ENCODE data around the gene SMIM38. TPM values are rescaled to one million over a fixed set of nuclear protein-coding genes. Genes with fewer than 3 reads are reported as not detected.
"Not testable (repeated sequence)": the region's sequence is repeated elsewhere in the genome, so short reads cannot be mapped to it uniquely, and the experiment has no call there.

SMIM38 gene
- total and polyA plus RNA-seq, 4 experiments from 2014 or later, result 0.50 to 0.70 TPM; not detected in 2

GRCh38 chr11:69134182-69134581 is 21.6 kb upstream of the SMIM38 start:
- H3K4me3 Mint-ChIP-seq; H3K4me3 ChIP-seq (ENCODE audit: low read length in 2 of 2); POLR2A ChIA-PET (ENCODE audit: partially characterized antibody); H3K9me3 ChIP-seq (ENCODE audit: control insufficient read depth in 1 of 2, low read length in 2 of 2); H3K27ac ChIP-seq (ENCODE audit: low read depth, low read length); CTCF ChIA-PET (ENCODE audit: partially characterized antibody); DNase-seq; H3K36me3 ChIP-seq (ENCODE audit: insufficient read depth, low read length); intact Hi-C loops (cut with micrococcal nuclease); H3K27me3 ChIP-seq (ENCODE audit: insufficient read depth, low read length); H3K27me3 Mint-ChIP-seq; H3K9me3 Mint-ChIP-seq; H3K36me3 Mint-ChIP-seq: not testable (repeated sequence)
- Mint-ChIP-seq H3K27ac (peak overlapping the region in 1 of 7 donors; percentile 4), H3K4me1 (peaks cover 2 to 15% (median 11%) of the 10 kb centered on the region in 4 donors)
- H3K4me1 ChIP-seq (ENCODE audit: insufficient read depth, low read length), result peaks cover 13% of the 10 kb centered on the region

- Histone ChIP-seq H3K4me3 (ENCODE audit: low read length in 2 of 2) (no peak overlapping the region), H3K4me1 (ENCODE audit: insufficient read depth, low read length) (peaks cover 13% of the 10 kb centered on the region), H3K9me3 (ENCODE audit: control insufficient read depth in 1 of 2, low read length in 2 of 2) (no peaks in the 10 kb centered on the region), H3K36me3 (ENCODE audit: insufficient read depth, low read length) (no peaks in the 10 kb centered on the region), H3K27ac (ENCODE audit: low read depth, low read length) (no peak overlapping the region), H3K27me3 (ENCODE audit: insufficient read depth, low read length) (no peaks in the 10 kb centered on the region)
- Mint-ChIP-seq H3K27me3 (peaks cover 0 to 1% of the 10 kb centered on the region in 2 donors), H3K9me3 (peaks cover 0 to 9% (median under 1%) of the 10 kb centered on the region in 8 donors), H3K36me3 (no peaks in the 10 kb centered on the region), H3K4me3 (no peak overlapping the region), H3K4me1 (peaks cover 2 to 14% (median 9%) of the 10 kb centered on the region in 4 donors), H3K27ac (no peak overlapping the region)
- ChIA-PET POLR2A (ENCODE audit: partially characterized antibody) (no interaction called here), CTCF (ENCODE audit: partially characterized antibody) (no interaction called here)
- DNase-seq, result no peak
- intact Hi-C loops (cut with micrococcal nuclease), result no loop called here
Observed at GRCh38 chr11:69134957-69135356, 20.8 kb upstream of the SMIM38 start.

- Mint-ChIP-seq H3K4me3 (no peak overlapping the region), H3K36me3 (no peaks in the 10 kb centered on the region), H3K27me3 (peaks cover 0 to 2% of the 10 kb centered on the region in 2 donors), H3K9me3 (peaks cover 0 to 9% (median 0%) of the 10 kb centered on the region in 8 donors), H3K27ac (peak overlapping the region in 3 of 7 donors; percentile 7 to 59 (median 18)), H3K4me1 (peaks cover 0 to 7% (median 4%) of the 10 kb centered on the region in 4 donors)
- Histone ChIP-seq H3K4me1 (ENCODE audit: insufficient read depth, low read length) (peaks cover 9% of the 10 kb centered on the region), H3K27me3 (ENCODE audit: insufficient read depth, low read length) (no peaks in the 10 kb centered on the region), H3K27ac (ENCODE audit: low read depth, low read length) (no peak overlapping the region), H3K4me3 (ENCODE audit: low read length in 2 of 2) (no peak overlapping the region), H3K9me3 (ENCODE audit: control insufficient read depth in 1 of 2, low read length in 2 of 2) (no peaks in the 10 kb centered on the region), H3K36me3 (ENCODE audit: insufficient read depth, low read length) (no peaks in the 10 kb centered on the region)
- intact Hi-C loops (cut with micrococcal nuclease), result no loop called here
- ChIA-PET POLR2A (ENCODE audit: partially characterized antibody) (no interaction called here), CTCF (ENCODE audit: partially characterized antibody) (no interaction called here)
- no peak for DNase-seq
Observed at GRCh38 chr11:69135420-69136363, 20.0 kb upstream of the SMIM38 start.

- Mint-ChIP-seq H3K9me3 (peaks cover 0 to 9% (median 0%) of the 10 kb centered on the region in 8 donors), H3K4me1 (no peaks in the 10 kb centered on the region), H3K27me3 (peaks cover 0 to 2% of the 10 kb centered on the region in 2 donors), H3K27ac (peak overlapping the region in 1 of 7 donors; percentile 18), H3K4me3 (no peak overlapping the region), H3K36me3 (no peaks in the 10 kb centered on the region)
- Histone ChIP-seq H3K9me3 (ENCODE audit: control insufficient read depth in 1 of 2, low read length in 2 of 2) (no peaks in the 10 kb centered on the region), H3K27ac (ENCODE audit: low read depth, low read length) (no peak overlapping the region), H3K27me3 (ENCODE audit: insufficient read depth, low read length) (no peaks in the 10 kb centered on the region), H3K36me3 (ENCODE audit: insufficient read depth, low read length) (no peaks in the 10 kb centered on the region), H3K4me1 (ENCODE audit: insufficient read depth, low read length) (peaks cover 1% of the 10 kb centered on the region), H3K4me3 (ENCODE audit: low read length in 2 of 2) (no peak overlapping the region)
- intact Hi-C loops (cut with micrococcal nuclease), result no loop called here
- ChIA-PET POLR2A (ENCODE audit: partially characterized antibody) (no interaction called here), CTCF (ENCODE audit: partially characterized antibody) (no interaction called here)
- DNase-seq, result no peak
Observed at GRCh38 chr11:69136471-69136870, 19.3 kb upstream of the SMIM38 start.

GRCh38 chr11:69137151-69137844 is 18.4 kb upstream of the SMIM38 start:
- DNase-seq, result no peak
- ChIA-PET CTCF (ENCODE audit: partially characterized antibody) (no interaction called here), POLR2A (ENCODE audit: partially characterized antibody) (no interaction called here)
- no peaks in the 10 kb centered on the region for H3K4me1 ChIP-seq (ENCODE audit: insufficient read depth, low read length)
- peak overlapping the region in 1 of 7 donors; percentile 60 for H3K27ac Mint-ChIP-seq
- H3K4me1 Mint-ChIP-seq, result peaks cover 0 to 1% (median 0%) of the 10 kb centered on the region in 4 donors
- no peaks in the 10 kb centered on the region for H3K9me3 ChIP-seq (ENCODE audit: control insufficient read depth in 1 of 2, low read length in 2 of 2)
- no peak overlapping the region for H3K27ac ChIP-seq (ENCODE audit: low read depth, low read length)
- intact Hi-C loops (cut with micrococcal nuclease), result no loop called here
- H3K27me3 Mint-ChIP-seq, result peaks cover 0 to 2% of the 10 kb centered on the region in 2 donors
- H3K36me3 Mint-ChIP-seq, result no peaks in the 10 kb centered on the region
- H3K9me3 Mint-ChIP-seq, result peaks cover 0 to 9% (median 0%) of the 10 kb centered on the region in 8 donors
- no peaks in the 10 kb centered on the region for H3K36me3 ChIP-seq (ENCODE audit: insufficient read depth, low read length)
- no peak overlapping the region for H3K4me3 Mint-ChIP-seq
- no peak overlapping the region for H3K4me3 ChIP-seq (ENCODE audit: low read length in 2 of 2)
- no peaks in the 10 kb centered on the region for H3K27me3 ChIP-seq (ENCODE audit: insufficient read depth, low read length)

- no peaks in the 10 kb centered on the region for H3K36me3 ChIP-seq (ENCODE audit: insufficient read depth, low read length)
- no peaks in the 10 kb centered on the region for H3K27me3 ChIP-seq (ENCODE audit: insufficient read depth, low read length)
- no peaks in the 10 kb centered on the region for H3K4me1 ChIP-seq (ENCODE audit: insufficient read depth, low read length)
- H3K27ac Mint-ChIP-seq, result no peak overlapping the region
- intact Hi-C loops (cut with micrococcal nuclease), result no loop called here
- peaks cover 0 to 3% of the 10 kb centered on the region in 2 donors for H3K27me3 Mint-ChIP-seq
- no peak overlapping the region for H3K4me3 ChIP-seq (ENCODE audit: low read length in 2 of 2)
- no peak for DNase-seq
- ChIA-PET POLR2A (ENCODE audit: partially characterized antibody) (no interaction called here), CTCF (ENCODE audit: partially characterized antibody) (no interaction called here)
- no peaks in the 10 kb centered on the region for H3K36me3 Mint-ChIP-seq
- peaks cover 0 to 6% (median 0%) of the 10 kb centered on the region in 8 donors for H3K9me3 Mint-ChIP-seq
- no peaks in the 10 kb centered on the region for H3K9me3 ChIP-seq (ENCODE audit: control insufficient read depth in 1 of 2, low read length in 2 of 2)
- H3K4me3 Mint-ChIP-seq, result no peak overlapping the region
- H3K27ac ChIP-seq (ENCODE audit: low read depth, low read length), result no peak overlapping the region
- peaks cover 0 to 1% (median 0%) of the 10 kb centered on the region in 4 donors for H3K4me1 Mint-ChIP-seq
Observed at GRCh38 chr11:69138265-69138664, 17.5 kb upstream of the SMIM38 start.

GRCh38 chr11:69140161-69140560 is 15.6 kb upstream of the SMIM38 start:
- H3K9me3 ChIP-seq (ENCODE audit: control insufficient read depth in 1 of 2, low read length in 2 of 2); H3K4me3 ChIP-seq (ENCODE audit: low read length in 2 of 2); H3K4me3 Mint-ChIP-seq; H3K27ac ChIP-seq (ENCODE audit: low read depth, low read length); H3K27me3 Mint-ChIP-seq; H3K27me3 ChIP-seq (ENCODE audit: insufficient read depth, low read length); H3K4me1 ChIP-seq (ENCODE audit: insufficient read depth, low read length); H3K27ac Mint-ChIP-seq; H3K36me3 Mint-ChIP-seq; H3K4me1 Mint-ChIP-seq; H3K9me3 Mint-ChIP-seq; CTCF ChIA-PET (ENCODE audit: partially characterized antibody); POLR2A ChIA-PET (ENCODE audit: partially characterized antibody); intact Hi-C loops (cut with micrococcal nuclease); H3K36me3 ChIP-seq (ENCODE audit: insufficient read depth, low read length); DNase-seq: not testable (repeated sequence)
